GM18873 (cell line): Measurements from ENCODE around the gene GALNT6.
A peak's percentile ranks its signal among the peaks of the same experiment; 100 is the strongest.

ENCODE experiments used
- ATAC-seq: cut with Tn5 transposase; IDR thresholded peaks from one replicate; pipeline ENCODE4 v1.9.1; 2021; ENCODE audit warnings: mild to moderate bottlenecking, moderate library complexity, moderate number of reproducible peaks; ENCODE audit not compliant: unreplicated experiment, low FRiP score

GALNT6 gene

DNA sequence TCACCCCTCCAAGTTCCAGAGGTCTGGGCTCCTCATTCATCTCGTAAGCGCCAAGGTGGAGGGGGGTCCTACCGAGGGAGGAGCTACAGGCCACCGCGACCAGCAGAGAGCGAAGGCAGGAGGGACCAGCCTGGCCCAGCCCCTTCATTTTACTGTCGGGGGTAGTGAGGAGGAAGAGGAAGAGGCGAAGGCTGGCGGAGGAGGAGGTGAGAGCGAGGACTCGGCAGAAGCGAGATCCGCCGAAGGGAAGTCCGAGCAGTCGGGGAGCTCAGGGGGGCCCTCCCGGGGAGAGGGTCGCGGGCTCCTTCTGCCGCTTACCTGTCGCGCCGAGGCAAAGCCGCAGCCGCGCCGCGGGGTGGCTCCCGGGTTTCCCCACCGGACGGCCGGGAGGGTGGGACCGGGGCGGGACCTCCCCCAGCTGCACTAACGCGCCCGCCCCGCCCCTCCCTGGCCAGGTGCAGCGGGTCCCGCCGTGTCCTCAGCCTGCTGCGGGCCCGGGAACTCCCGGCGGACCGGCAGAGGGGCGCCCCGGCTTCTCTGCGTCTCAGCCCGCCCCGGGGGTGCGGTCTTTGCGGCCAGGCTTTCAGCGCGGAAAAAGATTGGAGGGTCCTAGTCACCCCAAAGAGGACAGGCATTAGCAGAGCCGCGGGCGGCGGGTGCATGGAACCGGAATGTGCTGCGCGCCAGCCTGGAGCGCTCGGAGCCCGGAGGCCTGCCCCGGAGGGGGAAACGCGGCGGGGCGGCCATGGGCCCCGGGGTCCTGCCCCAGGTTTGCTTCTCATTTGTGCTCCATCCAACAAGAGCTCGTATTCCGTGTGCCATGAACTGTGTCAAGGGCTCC, at the start of gene GALNT6:
GALNT6 (minus strand) TSS at position 124 of the 841 bp plus-strand sequence. CDS start 11,625 bp downstream, outside the sequence.
- no peak for ATAC-seq

DNA sequence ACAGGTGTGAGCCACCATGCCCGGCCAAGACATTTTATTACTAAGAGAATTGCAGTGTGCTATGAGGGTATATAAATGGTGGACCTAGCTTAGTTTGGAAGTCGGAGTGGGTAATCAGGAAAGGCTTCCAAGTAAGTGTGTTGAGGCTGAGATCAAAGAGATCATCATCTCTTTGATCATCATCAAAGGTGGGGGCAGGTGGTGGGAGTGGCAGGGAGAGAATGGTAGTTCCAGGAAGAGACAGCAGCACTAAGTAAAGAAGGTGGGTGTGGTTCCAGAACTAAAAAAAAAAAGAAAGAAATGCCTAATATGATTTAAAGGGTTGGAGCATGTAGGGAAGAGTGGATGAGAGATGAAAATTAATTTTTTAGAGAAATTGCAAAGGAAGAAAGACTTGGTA, 48.1 kb upstream of the GALNT6 start:
- ATAC-seq = no peak

- ATAC-seq = no peak
Observed at GRCh38 chr12:51437431-51437830, 46.2 kb upstream of the GALNT6 start.

- no peak for ATAC-seq
Observed at GRCh38 chr12:51434305-51434704, 43.1 kb upstream of the GALNT6 start.

GRCh38 chr12:51432921-51433320, 41.7 kb upstream of the GALNT6 start:
- no peak for ATAC-seq

- no peak for ATAC-seq
Observed at GRCh38 chr12:51430196-51430895, 39.1 kb upstream of the GALNT6 start.

GRCh38 chr12:51429700-51430099, 38.5 kb upstream of the GALNT6 start:
- no peak for ATAC-seq

GRCh38 chr12:51428256-51428655, 37.0 kb upstream of the GALNT6 start:
- no peak for ATAC-seq

DNA sequence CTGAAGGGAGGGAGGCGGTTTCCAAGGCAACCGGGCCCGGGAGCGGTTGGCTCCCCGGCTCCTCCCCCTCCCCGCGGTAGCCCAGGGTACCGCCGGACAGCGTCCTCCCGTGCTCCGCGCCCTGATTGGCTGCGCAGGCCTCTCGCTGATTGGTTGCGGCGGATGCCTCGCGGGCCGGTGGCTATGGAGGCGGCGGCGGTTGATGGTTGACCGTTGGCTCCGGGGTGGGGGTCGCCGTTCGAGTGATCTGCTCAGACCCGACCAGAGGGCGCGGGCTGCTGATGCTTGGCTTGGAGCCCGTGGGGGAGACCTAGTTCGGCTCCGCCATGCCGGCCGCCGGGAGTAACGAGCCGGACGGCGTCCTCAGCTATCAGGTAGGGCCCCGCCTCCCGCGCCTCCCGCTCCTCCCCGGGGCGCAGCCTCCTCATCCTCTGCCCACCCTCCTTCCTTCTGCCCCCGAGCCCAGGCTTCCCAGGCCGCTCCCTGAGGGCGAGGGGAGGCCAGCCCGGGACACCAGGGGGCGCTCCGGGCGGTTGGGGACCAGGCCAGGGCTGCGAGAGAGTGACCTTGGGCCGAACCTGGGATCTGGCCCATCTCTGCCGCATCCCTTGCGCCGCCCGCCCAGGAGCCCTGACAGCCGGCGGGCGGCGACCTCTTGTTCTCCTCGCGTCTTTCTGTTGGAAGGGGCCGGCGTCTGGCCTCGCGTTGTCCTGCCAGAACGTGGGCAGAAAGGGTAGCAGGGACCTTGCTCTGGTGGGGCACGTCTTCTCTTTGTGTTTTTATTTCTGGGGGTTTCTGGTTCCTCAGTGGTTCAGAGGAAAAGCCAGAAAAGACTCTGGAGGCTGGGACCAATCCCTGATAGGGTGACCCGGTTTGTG, 33.7 kb upstream of the GALNT6 start, which contains the start of gene SLC4A8:
SLC4A8 (plus strand) TSS at position 170 of the 878 bp plus-strand sequence; CDS start at position 327, 157 bp downstream.
- ATAC-seq = peak; percentile 42

GRCh38 chr12:51424094-51424661, 33.0 kb upstream of the GALNT6 start:
- ATAC-seq = no peak

DNA sequence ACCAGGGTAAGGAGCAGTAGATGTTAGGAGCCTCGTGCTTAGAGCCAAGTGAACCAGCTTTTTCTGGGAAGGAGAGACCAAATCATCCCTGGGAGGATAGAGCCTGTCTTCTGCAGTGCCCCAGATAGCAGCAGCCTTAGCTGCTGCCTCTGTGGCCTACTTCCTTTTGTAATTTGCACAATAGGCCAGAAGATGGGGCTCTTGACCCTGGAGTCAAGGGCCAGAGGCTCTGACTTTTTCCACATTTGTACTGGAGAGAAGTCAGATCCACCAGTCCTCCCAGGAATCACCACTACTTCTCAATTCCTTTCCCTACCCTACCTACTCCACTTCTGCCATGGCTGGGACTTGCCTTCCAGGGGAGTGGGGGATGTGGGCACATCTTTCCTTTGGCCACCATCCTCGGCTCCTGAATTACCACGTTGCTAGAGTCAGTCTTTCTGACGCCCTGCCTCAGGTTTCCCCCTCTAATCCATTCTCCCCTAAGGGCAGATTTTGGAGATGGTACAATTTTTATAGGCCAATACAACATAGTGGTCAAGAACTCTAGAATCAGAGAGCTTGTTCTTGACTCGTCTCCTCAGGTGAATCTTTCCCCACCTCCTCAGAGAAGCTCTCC, 30.2 kb upstream of the GALNT6 start:
- ATAC-seq = no peak

DNA sequence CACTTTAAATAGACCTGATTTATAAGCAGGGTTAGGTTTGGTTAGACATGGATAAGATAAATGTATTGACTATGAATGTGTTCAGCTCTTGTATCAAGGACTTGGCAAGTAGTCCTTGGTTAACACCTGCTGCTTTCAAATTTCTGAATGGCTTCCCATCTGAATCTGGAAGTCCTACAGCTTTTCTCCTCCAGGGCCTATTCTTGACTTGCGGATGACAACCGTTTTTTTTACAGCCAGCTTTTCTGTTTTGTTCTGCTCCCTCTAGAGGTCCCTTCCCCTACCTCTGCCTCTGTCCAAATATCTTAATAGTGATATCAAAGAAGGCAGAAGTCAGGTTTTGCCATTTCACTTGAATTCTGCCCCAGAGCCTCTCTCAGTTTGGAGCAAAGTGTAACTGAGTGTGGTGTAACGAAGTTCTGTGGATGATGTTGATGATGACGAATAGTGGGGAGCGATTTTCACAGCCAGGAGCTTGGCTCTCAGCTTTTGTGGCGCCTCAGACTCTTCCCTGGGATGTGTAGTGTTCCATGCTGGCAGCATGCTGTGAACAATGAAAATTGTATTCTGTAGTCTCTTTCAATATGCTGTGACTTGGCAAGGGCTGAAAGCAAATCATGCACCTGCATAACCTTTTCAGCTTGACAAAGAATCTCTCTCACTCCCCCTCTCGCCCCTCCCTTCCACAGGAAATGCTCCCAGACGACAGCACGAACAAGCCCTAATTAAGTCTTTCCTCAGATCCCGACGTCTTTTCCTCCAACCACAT, 28.4 kb upstream of the GALNT6 start:
- no peak for ATAC-seq

GRCh38 chr12:51417826-51418225, 26.6 kb upstream of the GALNT6 start:
- no peak for ATAC-seq

DNA sequence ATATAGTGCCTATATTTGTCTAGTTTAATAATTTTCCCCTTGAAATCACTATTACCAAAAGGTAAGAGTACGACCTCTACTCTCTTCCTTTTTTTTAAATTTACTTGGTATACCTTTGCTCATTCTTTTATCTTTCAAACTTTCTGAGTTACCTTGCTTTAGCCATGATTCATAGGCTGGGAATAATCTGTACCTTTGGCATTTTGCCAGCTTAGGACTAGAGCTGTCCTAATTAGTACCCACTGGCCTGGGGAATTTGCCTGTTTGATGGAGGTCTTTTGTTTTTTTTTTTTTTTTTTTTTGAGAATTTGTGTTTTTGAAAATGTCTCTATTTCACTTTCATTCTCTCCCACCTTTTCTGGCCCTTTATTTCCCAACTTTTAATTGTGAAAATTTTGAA, 24.7 kb upstream of the GALNT6 start:
- ATAC-seq = no peak

- ATAC-seq = no peak
Observed at GRCh38 chr12:51413791-51414190, 22.6 kb upstream of the GALNT6 start.

DNA sequence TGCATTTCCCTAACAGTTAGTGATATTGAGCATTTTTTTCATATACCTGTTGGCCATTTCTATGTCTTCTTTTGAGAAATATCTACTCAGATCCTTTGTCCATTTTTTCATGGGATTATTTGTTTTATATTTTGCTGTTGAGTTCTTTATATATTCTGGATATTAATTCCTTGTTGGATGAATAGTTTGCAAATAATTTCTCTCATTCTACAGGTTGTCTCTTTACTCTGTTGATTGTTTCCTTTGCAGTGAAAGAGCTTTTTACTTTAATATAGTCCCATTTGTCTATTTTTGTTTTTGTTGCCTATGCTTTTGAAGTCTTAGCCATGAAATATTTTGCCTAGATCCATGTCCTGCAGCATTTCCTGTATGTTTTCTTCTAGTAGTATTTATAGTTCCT, 21.9 kb upstream of the GALNT6 start:
- ATAC-seq = no peak

- no peak for ATAC-seq
Observed at GRCh38 chr12:51409846-51410245, 18.6 kb upstream of the GALNT6 start.

- ATAC-seq = no peak
Observed at GRCh38 chr12:51407604-51408003, 16.4 kb upstream of the GALNT6 start.

DNA sequence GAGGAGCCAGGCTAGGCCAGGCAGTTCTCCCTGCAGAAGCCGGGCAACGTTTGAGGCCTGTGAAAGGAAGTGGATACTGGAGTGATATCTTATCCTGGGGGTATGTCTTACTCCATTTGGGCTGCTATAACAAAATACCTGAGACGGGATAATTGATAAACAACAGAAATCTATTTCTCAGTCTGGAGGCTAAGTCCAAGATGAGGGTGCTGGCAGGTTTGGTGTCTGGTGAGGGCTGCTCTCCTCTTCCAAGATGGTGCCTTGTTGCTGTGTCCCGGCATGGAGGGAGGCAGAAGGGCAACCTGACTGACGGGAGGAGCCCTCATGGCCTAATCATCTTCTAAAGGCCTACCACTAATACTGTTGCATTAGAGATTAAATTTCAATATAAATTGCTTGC, 15.7 kb upstream of the GALNT6 start:
- no peak for ATAC-seq
